Common myeloid progenitor, CD34-positive (primary cell): ENCODE measurements around the gene ZNF10.

Experiments used
- CTCF ChIA-PET: fragments of 350-600 bp; sonication (Branson Sonifier 250); formaldehyde crosslinking; loops from one replicate; lab custom pipeline; 2021; ENCODE audit warnings: antibody characterized with exemption; lab: Charles Lee
- POLR2A ChIA-PET: fragments of 350-600 bp; sonication (Branson Sonifier 250); formaldehyde crosslinking; loops from one replicate; lab custom pipeline; 2021; ENCODE audit warnings: antibody characterized with exemption; lab: Charles Lee
- DNase-seq, 3 donors: peaks; one replicate each; pipeline versions ENCODE4 v3.0.0 to v3.0.0-alpha.2; 2013
- H3K27ac ChIP-seq, 2 experiments: 1 replicate in 1 of 2; 2 replicates in 1 of 2; pipeline ENCODE4 v1.7.0; 2013; ENCODE audit warnings: inconsistent platforms in 2 of 2, low read length in 2 of 2, mild to moderate bottlenecking in 2 of 2, low read depth in 1 of 2, moderate library complexity in 1 of 2; ENCODE audit not compliant: severe bottlenecking in 2 of 2, insufficient read depth in 1 of 2, poor library complexity in 1 of 2
- H3K27me3 ChIP-seq, 5 experiments: replicated peaks in 2 of 5; 1 replicate in 3 of 5; 2 replicates in 2 of 5; pipeline versions ENCODE4 v1.6.1 to v1.7.0; 2013; ENCODE audit warnings: low read length in 4 of 5, mild to moderate bottlenecking in 2 of 5, moderate library complexity in 2 of 5, inconsistent platforms in 1 of 5; ENCODE audit not compliant: insufficient read depth in 5 of 5, control insufficient read depth in 4 of 5
- H3K36me3 ChIP-seq, 4 experiments: 1 replicate in 2 of 4; 2 replicates in 2 of 4; pipeline versions ENCODE4 v1.6.1 to v1.7.0; 2013; ENCODE audit warnings: low read length in 3 of 4, control low read depth in 1 of 4, mild to moderate bottlenecking in 1 of 4; ENCODE audit not compliant: control insufficient read depth in 4 of 4, insufficient read depth in 4 of 4
- H3K4me1 ChIP-seq, 4 experiments: 1 replicate in 3 of 4; 2 replicates in 1 of 4; pipeline versions ENCODE4 v1.6.1 to v1.7.1; 2013; ENCODE audit warnings: low read length in 3 of 4, mild to moderate bottlenecking in 3 of 4, control low read depth in 1 of 4, inconsistent platforms in 1 of 4, moderate library complexity in 1 of 4; ENCODE audit not compliant: control insufficient read depth in 4 of 4, insufficient read depth in 4 of 4; ENCODE audit errors: control extremely low read depth in 1 of 4
- H3K4me3 ChIP-seq, 7 experiments: 1 replicate in 4 of 7; 2 replicates in 3 of 7; pipeline versions ENCODE4 v1.5.1 to v1.7.0; 2013; ENCODE audit warnings: mild to moderate bottlenecking in 7 of 7, low read length in 6 of 7, moderate library complexity in 6 of 7, inconsistent platforms in 2 of 7, low read depth in 2 of 7, control low read depth in 1 of 7; ENCODE audit not compliant: insufficient read depth in 4 of 7, control insufficient read depth in 1 of 7; ENCODE audit errors: extremely low read depth in 1 of 7
- H3K9me3 ChIP-seq, 5 experiments: 1 replicate in 4 of 5; 2 replicates in 1 of 5; pipeline versions ENCODE4 v1.6.1 to v1.7.1; 2013; ENCODE audit warnings: low read length in 4 of 5, mild to moderate bottlenecking in 2 of 5, inconsistent platforms in 1 of 5, low read depth in 1 of 5, moderate library complexity in 1 of 5; ENCODE audit not compliant: control insufficient read depth in 4 of 5, insufficient read depth in 2 of 5; ENCODE audit errors: control extremely low read depth in 1 of 5
- WGBS: methylation state at CpG from one replicate; pipeline ENCODE4 v1.1.5; 2013; ENCODE audit not compliant: insufficient coverage; 5-methylcytosine and 5-hydroxymethylcytosine counted together

The ZNF10 gene

GRCh38 chr12:133145981-133146380, 15.6 kb downstream of the ZNF10 start:
- no peak for DNase-seq
- Histone ChIP-seq H3K27ac (no peak overlapping the region), H3K4me3 (no peak overlapping the region), H3K9me3 (peaks cover 17 to 88% (median 59%) of the 10 kb centered on the region in 5 experiments), H3K4me1 (no peaks in the 10 kb centered on the region), H3K27me3 (no peaks in the 10 kb centered on the region), H3K36me3 (peaks cover 16 to 76% (median 43%) of the 10 kb centered on the region in 4 experiments)
- ChIA-PET POLR2A (no interaction called here), CTCF (interaction anchor here (1.6 kb wide), 1 partner anchor 13 kb away, joined by 3 read pairs; no protein-coding TSS in a partner anchor)
- 100% methylated on average over 1 of the region's 2 CpGs for WGBS

- Histone ChIP-seq H3K4me3 (peak overlapping the region in 1 of 7 experiments; percentile 1), H3K9me3 (peaks cover 38 to 91% (median 65%) of the 10 kb centered on the region in 5 experiments), H3K27ac (no peak overlapping the region), H3K36me3 (peaks cover 43 to 74% (median 47%) of the 10 kb centered on the region in 4 experiments), H3K27me3 (no peaks in the 10 kb centered on the region), H3K4me1 (no peaks in the 10 kb centered on the region)
- no CpG with 5 or more reads among the region's 2 CpGs for WGBS
- DNase-seq, result no peak
- CTCF ChIA-PET, result interaction anchor here (1.3 kb wide), 1 partner anchor 12 kb away, joined by 3 read pairs; no protein-coding TSS in a partner anchor
- POLR2A ChIA-PET, result interaction anchor here (0.6 kb wide), 1 partner anchor 147 kb away, joined by 3 read pairs; no protein-coding TSS in a partner anchor
Observed at GRCh38 chr12:133156125-133156690, 25.8 kb downstream of the ZNF10 start.

GRCh38 chr12:133165776-133166175, 35.3 kb downstream of the ZNF10 start:
- H3K36me3 ChIP-seq, result no peaks in the 10 kb centered on the region
- DNase-seq, result no peak
- 100% methylated on average over 2 of the region's 3 CpGs for WGBS
- H3K4me3 ChIP-seq, result no peak overlapping the region
- no peaks in the 10 kb centered on the region for H3K4me1 ChIP-seq
- CTCF ChIA-PET, result no interaction called here
- POLR2A ChIA-PET, result no interaction called here
- H3K27ac ChIP-seq, result no peak overlapping the region
- no peaks in the 10 kb centered on the region for H3K27me3 ChIP-seq
- H3K9me3 ChIP-seq, result peaks cover 10 to 72% (median 24%) of the 10 kb centered on the region in 5 experiments

- 100% methylated on average over 1 of the region's 1 CpG for WGBS
- H3K9me3 ChIP-seq, result peaks cover 11 to 73% (median 27%) of the 10 kb centered on the region in 5 experiments
- DNase-seq, result no peak
- ChIA-PET POLR2A (no interaction called here), CTCF (no interaction called here)
- no peaks in the 10 kb centered on the region for H3K36me3 ChIP-seq
- H3K27ac ChIP-seq, result no peak overlapping the region
- no peaks in the 10 kb centered on the region for H3K4me1 ChIP-seq
- no peak overlapping the region for H3K4me3 ChIP-seq
- H3K27me3 ChIP-seq, result no peaks in the 10 kb centered on the region
Observed at GRCh38 chr12:133172491-133172890, 42.1 kb downstream of the ZNF10 start.

GRCh38 chr12:133174901-133175300, 44.5 kb downstream of the ZNF10 start:
- Histone ChIP-seq H3K4me1 (no peaks in the 10 kb centered on the region), H3K27ac (no peak overlapping the region), H3K9me3 (peaks cover 9 to 66% (median 29%) of the 10 kb centered on the region in 5 experiments), H3K36me3 (no peaks in the 10 kb centered on the region), H3K4me3 (no peak overlapping the region), H3K27me3 (no peaks in the 10 kb centered on the region)
- ChIA-PET POLR2A (no interaction called here), CTCF (no interaction called here)
- no peak for DNase-seq
- 100% methylated on average over 1 of the region's 1 CpG for WGBS

GRCh38 chr12:133180669-133181068, 50.2 kb downstream of the ZNF10 start:
- peaks cover 12 to 61% (median 29%) of the 10 kb centered on the region in 5 experiments for H3K9me3 ChIP-seq
- H3K4me1 ChIP-seq, result peaks cover 4 to 9% (median 6%) of the 10 kb centered on the region in 4 experiments
- POLR2A ChIA-PET, result interaction anchor here (0.9 kb wide), 1 partner anchor 100 kb away, joined by 3 read pairs; the partner anchor contains the start of gene ZNF140
- H3K36me3 ChIP-seq, result peaks cover 17 to 31% (median 25%) of the 10 kb centered on the region in 4 experiments
- H3K4me3 ChIP-seq, result peak overlapping the region in 2 of 7 experiments; percentile 99 to 100
- CTCF ChIA-PET, result interaction anchor here (0.7 to 1.8 kb wide), 10 partner anchors 13 to 193 kb away, joined by 3 to 6 read pairs (median 3); partner anchors contain the start of genes ZNF10 and ZNF891
- H3K27me3 ChIP-seq, result no peaks in the 10 kb centered on the region
- WGBS, result 93% methylated on average over 3 of the region's 8 CpGs
- H3K27ac ChIP-seq, result no peak overlapping the region
- no peak for DNase-seq
